Measurements from ENCODE around the gene TP53I13. TPM values are rescaled to one million over a fixed set of nuclear protein-coding genes. Genes with fewer than 3 reads are reported as not detected.

TP53I13 gene
- total RNA-seq, 1 experiment from 2014 or later, result 33.3 TPM

DNA sequence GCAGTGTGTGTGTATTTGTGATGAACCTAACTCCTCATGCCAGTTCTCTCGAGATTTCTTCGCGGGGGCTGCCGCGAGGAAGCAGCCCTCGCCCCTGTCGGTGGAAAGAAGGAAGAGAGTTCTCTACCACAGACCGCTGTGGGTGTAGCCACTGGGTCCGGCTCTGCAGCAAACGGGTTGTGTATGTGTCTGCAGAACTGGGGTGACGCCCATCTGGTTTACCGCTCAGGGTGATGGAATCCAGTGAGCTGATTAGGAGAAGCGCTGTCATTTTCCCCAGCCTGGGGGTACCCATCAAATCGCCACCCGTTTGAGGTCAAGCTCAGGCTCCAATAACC is 46.5 kb downstream of the TP53I13 start:
- H3K27me3 ChIP-seq (ENCODE audit: insufficient read depth, low read length), result no peaks in the 10 kb centered on the region
- RAD21 ChIA-PET (ENCODE audit: low non-redundant PET in 1 of 2, low total read pairs in 2 of 2, uncharacterized antibody in 2 of 2, unreplicated experiment in 2 of 2), result no interaction called here

More for the DNA sequence above, 46.5 kb downstream of the TP53I13 start:
- ChIA-PET POLR2A (no interaction called here), CTCF (interaction anchor here (4.2 kb wide), 1 partner anchor 23 kb away, joined by 57 read pairs; the partner anchor contains the start of gene ANKRD13B)
- no peak for DNase-seq (ENCODE audit: low read depth, low spot score)
- H3K9me3 ChIP-seq (ENCODE audit: control insufficient read depth in 1 of 2, insufficient read depth in 1 of 2, low read depth in 1 of 2, low read length in 2 of 2), result no peaks in the 10 kb centered on the region
- intact Hi-C loops (cut with micrococcal nuclease), result no loop called here
- ATAC-seq, result no peak
- H3K4me3 ChIP-seq (replicated peaks in 1 of 2; ENCODE audit: low read depth in 1 of 2, low read length in 2 of 2), result no peak overlapping the region
- H3K36me3 ChIP-seq (ENCODE audit: control insufficient read depth in 1 of 2, insufficient read depth in 2 of 2, low read length in 2 of 2), result no peaks in the 10 kb centered on the region
- no peak overlapping the region for H3K27ac ChIP-seq (ENCODE audit: low read depth, low read length)
- no peaks in the 10 kb centered on the region for H3K79me2 ChIP-seq (ENCODE audit: insufficient read depth, low read length)
- H3K9ac ChIP-seq (ENCODE audit: low read length), result no peak overlapping the region
- H3K4me2 ChIP-seq (ENCODE audit: low read length), result no peak overlapping the region
- no peaks in the 10 kb centered on the region for H3K9me2 ChIP-seq (ENCODE audit: insufficient read depth)
- H4K20me1 ChIP-seq (ENCODE audit: insufficient read depth), result no peaks in the 10 kb centered on the region
- no peak overlapping the region for H2AFZ ChIP-seq (ENCODE audit: low read depth, low read length, poor library complexity, severe bottlenecking)
- TF ChIP-seq RAD21 (IDR thresholded peaks at IDR 0.05; ENCODE audit: low read depth) (no peak), ZNF274 (IDR thresholded peaks at IDR 0.05; ENCODE audit: low read depth, low read length) (no peak), SRF (IDR thresholded peaks at IDR 0.05; ENCODE audit: low read depth) (no peak), EZH2phosphoT487 (IDR thresholded peaks at IDR 0.05; ENCODE audit: borderline replicate concordance) (no peak), EZH2 (IDR thresholded peaks at IDR 0.05) (no peak), EGR1 (IDR thresholded peaks at IDR 0.05; ENCODE audit: low read depth) (no peak), YY1 (IDR thresholded peaks at IDR 0.05; ENCODE audit: extremely low read depth, insufficient replicate concordance, low read depth, low read length) (no peak), ZFX (IDR thresholded peaks at IDR 0.05) (no peak), SP1 (IDR thresholded peaks at IDR 0.05; ENCODE audit: low read depth) (no peak), POLR2A (IDR thresholded peaks at IDR 0.05; ENCODE audit: borderline replicate concordance, extremely low read depth, insufficient read depth, insufficient read length) (no peak), TCF7L2 (IDR thresholded peaks at IDR 0.05; ENCODE audit: borderline replicate concordance, extremely low read depth, insufficient read depth, insufficient read length) (no peak), CEBPB (IDR thresholded peaks at IDR 0.05; ENCODE audit: low read depth) (no peak), JUND (IDR thresholded peaks at IDR 0.05) (no peak), POLR2AphosphoS5 (IDR thresholded peaks at IDR 0.05; ENCODE audit: low read depth, low read length) (no peak)
- TF ChIP-seq, protein P1, sequence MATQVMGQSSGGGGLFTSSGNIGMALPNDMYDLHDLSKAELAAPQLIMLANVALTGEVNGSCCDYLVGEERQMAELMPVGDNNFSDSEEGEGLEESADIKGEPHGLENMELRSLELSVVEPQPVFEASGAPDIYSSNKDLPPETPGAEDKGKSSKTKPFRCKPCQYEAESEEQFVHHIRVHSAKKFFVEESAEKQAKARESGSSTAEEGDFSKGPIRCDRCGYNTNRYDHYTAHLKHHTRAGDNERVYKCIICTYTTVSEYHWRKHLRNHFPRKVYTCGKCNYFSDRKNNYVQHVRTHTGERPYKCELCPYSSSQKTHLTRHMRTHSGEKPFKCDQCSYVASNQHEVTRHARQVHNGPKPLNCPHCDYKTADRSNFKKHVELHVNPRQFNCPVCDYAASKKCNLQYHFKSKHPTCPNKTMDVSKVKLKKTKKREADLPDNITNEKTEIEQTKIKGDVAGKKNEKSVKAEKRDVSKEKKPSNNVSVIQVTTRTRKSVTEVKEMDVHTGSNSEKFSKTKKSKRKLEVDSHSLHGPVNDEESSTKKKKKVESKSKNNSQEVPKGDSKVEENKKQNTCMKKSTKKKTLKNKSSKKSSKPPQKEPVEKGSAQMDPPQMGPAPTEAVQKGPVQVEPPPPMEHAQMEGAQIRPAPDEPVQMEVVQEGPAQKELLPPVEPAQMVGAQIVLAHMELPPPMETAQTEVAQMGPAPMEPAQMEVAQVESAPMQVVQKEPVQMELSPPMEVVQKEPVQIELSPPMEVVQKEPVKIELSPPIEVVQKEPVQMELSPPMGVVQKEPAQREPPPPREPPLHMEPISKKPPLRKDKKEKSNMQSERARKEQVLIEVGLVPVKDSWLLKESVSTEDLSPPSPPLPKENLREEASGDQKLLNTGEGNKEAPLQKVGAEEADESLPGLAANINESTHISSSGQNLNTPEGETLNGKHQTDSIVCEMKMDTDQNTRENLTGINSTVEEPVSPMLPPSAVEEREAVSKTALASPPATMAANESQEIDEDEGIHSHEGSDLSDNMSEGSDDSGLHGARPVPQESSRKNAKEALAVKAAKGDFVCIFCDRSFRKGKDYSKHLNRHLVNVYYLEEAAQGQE (IDR thresholded peaks at IDR 0.05; ENCODE audit: low read depth), result no peak
- TF ChIP-seq, protein P2, sequence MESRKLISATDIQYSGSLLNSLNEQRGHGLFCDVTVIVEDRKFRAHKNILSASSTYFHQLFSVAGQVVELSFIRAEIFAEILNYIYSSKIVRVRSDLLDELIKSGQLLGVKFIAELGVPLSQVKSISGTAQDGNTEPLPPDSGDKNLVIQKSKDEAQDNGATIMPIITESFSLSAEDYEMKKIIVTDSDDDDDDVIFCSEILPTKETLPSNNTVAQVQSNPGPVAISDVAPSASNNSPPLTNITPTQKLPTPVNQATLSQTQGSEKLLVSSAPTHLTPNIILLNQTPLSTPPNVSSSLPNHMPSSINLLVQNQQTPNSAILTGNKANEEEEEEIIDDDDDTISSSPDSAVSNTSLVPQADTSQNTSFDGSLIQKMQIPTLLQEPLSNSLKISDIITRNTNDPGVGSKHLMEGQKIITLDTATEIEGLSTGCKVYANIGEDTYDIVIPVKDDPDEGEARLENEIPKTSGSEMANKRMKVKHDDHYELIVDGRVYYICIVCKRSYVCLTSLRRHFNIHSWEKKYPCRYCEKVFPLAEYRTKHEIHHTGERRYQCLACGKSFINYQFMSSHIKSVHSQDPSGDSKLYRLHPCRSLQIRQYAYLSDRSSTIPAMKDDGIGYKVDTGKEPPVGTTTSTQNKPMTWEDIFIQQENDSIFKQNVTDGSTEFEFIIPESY (IDR thresholded peaks at IDR 0.05; ENCODE audit: extremely low read depth, insufficient replicate concordance, low read length), result no peak
- H3K4me1 ChIP-seq (ENCODE audit: control insufficient read depth in 1 of 2, insufficient read depth in 2 of 2, low read length in 2 of 2), result peaks cover 28 to 43% of the 10 kb centered on the region in 2 experiments
- BruUV-seq (replicated peaks), result no TSS peak

Measured in HCT116 (cell line).